GM13977 (cell line): ENCODE data around the gene TEX51.

ENCODE experiments used
- DNase-seq: peaks from one replicate; pipeline ENCODE4 v3.0.0; 2012; ENCODE audit warnings: low spot score
- in situ Hi-C: fragments of 300-500 bp; cut with MboI; formaldehyde crosslinking; loops from one replicate; pipeline ENCODE4 v1.12.0; 2022; ENCODE audit warnings: low sequenced_read_pairs, low pct_unique_long_range_greater_than_20kb, mixed read lengths, inconsistent platforms; ENCODE audit not compliant: unreplicated experiment
- TF ChIP-seq, protein P1 (sequence below): IDR thresholded peaks from 2 replicates; pipeline ENCODE4 v1.5.1; 2012; ENCODE audit warnings: mild to moderate bottlenecking, control low read depth; ENCODE audit not compliant: insufficient read depth; ENCODE audit errors: extremely low read depth, missing control alignments

Gene TEX51

DNA sequence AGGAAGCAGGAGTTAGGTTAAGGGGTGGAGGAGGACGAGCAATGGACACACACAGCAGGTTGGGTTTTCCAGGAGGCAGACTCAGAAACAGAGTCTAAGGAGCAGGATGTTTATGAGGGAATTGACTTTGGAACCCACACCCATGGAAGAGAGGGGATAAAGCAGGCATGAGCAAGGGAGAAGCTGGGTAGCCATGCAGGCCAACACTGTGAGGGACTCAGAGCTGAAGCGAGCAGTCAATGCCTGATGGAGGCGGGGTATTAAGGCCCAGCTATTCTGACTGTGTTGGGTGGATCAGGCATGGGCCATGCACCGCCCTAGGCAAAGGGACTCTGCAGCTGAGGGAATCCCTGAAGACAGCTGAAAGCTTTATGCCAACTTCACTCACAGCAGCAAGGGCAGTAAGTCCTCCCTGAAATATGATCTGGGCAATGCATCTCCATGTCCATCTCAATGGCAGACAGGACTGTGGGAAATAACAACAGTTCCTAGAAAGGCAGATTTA lies 37.6 kb downstream of the TEX51 start:
- in situ Hi-C loops = no loop called here
- DNase-seq = no peak
- TF ChIP-seq, protein P1, sequence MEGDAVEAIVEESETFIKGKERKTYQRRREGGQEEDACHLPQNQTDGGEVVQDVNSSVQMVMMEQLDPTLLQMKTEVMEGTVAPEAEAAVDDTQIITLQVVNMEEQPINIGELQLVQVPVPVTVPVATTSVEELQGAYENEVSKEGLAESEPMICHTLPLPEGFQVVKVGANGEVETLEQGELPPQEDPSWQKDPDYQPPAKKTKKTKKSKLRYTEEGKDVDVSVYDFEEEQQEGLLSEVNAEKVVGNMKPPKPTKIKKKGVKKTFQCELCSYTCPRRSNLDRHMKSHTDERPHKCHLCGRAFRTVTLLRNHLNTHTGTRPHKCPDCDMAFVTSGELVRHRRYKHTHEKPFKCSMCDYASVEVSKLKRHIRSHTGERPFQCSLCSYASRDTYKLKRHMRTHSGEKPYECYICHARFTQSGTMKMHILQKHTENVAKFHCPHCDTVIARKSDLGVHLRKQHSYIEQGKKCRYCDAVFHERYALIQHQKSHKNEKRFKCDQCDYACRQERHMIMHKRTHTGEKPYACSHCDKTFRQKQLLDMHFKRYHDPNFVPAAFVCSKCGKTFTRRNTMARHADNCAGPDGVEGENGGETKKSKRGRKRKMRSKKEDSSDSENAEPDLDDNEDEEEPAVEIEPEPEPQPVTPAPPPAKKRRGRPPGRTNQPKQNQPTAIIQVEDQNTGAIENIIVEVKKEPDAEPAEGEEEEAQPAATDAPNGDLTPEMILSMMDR = no peak

DNA sequence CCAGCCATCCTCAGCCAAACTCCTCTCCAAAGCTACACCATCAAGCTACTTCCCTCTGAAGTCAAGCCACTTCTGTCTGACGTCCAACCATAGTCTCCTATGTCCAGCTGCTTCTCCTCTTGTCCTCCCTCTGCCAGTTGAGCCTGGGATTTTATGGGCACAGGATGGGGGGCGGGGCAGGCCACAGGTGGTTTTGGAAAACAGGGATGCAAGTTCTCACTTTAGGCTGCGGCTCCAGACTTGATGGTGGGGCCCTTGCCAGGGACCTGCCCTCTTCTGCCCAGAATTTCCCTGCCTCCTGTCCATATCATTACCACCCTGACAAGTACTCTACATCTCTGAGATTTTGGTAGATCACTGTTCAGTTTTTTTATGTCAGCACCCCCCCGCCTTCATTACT lies 41.6 kb downstream of the TEX51 start:
- no peak for DNase-seq
- in situ Hi-C loops = no loop called here

DNA sequence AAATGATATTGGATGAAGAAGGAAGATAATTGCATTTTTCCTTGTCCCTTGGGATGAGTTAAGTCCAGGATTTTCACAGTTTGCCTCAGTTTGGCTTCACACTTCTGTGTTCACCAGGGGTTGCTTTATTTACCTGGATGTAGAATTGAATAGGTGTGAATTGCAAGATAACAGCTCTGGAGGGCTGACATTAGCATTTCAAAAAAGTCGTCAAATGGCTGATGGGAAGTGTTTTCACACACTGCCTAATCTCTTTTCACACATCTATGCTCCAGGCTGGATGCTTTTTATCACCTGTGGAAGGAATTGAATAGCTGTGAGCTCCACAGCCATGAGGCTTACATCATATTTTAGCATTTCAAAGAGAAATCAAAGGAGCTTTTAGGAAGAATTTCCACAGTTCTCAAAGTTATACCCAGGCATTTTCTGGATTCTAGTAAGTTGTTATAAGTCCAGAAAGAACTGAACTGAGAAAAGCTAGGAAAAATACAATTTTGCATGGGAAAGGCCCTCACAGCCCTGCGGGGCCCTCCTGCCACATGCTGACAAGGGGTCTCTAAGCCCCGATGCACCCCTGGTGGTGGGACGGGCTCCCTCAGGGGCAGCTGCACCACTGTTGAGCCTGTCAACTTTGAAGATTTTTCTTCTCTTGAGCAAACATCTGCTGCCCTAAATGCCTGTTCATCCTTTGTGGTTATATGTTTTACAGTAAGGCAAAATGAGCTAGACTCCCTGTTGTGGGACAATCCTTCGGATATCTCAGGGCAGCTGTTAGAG lies 43.9 kb downstream of the TEX51 start:
- TF ChIP-seq, protein P1 = no peak
- DNase-seq = no peak
- in situ Hi-C loops = no loop called here

More for the DNA sequence above, 41.6 kb downstream of the TEX51 start:
- TF ChIP-seq, protein P1 = no peak

DNA sequence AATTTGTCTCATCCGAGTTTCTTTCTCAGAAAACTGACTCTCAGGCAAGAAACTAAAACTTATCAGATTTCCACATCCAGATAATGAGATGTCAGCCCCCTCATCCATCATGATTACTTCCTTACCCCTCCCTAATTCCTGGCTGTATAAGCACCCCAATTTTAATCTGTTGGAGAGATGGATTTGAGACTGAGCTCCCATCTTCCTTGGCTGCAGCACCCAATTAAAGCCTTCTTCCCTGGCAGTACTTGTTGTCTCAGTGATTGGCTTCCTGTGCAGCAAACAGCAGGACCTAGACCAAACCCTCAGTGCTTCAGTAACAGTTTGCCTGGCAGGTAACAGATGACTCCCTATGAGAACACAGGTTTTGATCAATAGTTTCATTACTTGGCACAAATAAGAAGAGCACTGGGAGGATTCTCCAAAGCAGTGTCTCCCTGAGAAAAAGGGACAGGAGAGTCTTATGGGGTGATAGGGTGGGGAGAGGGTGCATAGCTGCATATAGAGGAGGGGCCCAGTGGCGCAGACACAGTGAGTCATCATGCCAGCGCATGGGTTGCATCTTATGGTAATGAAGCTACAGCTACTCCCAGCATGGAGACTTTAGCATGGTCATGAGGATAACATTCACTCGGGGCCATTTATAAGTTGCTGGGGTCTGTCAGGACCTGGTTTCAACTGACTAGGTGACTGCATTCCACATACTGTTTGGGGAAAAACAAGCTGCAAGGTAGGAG lies 45.1 kb downstream of the TEX51 start:
- no peak for DNase-seq
- TF ChIP-seq, protein P1 = no peak
- in situ Hi-C loops = no loop called here

DNA sequence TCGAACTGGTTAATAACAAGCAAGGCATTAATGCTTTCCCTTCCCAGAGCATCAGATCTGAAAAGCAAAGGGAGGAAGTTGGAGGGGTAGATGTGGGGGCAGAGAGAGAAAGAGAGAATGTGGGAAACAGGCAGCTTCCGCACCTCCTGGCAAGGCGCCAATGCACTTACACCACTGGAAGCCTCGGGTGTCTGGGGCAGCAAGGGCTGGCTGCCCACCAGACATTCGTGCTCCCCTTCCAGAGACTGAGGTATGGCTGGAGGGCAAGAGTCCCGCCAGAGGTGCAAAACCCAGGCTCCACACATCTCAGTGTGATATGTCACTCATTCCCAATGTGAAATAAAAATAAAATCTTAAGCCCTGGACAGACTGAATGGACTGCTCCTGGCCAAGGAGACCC lies 46.4 kb downstream of the TEX51 start:
- in situ Hi-C loops = no loop called here
- no peak for DNase-seq
- TF ChIP-seq, protein P1 = no peak

DNA sequence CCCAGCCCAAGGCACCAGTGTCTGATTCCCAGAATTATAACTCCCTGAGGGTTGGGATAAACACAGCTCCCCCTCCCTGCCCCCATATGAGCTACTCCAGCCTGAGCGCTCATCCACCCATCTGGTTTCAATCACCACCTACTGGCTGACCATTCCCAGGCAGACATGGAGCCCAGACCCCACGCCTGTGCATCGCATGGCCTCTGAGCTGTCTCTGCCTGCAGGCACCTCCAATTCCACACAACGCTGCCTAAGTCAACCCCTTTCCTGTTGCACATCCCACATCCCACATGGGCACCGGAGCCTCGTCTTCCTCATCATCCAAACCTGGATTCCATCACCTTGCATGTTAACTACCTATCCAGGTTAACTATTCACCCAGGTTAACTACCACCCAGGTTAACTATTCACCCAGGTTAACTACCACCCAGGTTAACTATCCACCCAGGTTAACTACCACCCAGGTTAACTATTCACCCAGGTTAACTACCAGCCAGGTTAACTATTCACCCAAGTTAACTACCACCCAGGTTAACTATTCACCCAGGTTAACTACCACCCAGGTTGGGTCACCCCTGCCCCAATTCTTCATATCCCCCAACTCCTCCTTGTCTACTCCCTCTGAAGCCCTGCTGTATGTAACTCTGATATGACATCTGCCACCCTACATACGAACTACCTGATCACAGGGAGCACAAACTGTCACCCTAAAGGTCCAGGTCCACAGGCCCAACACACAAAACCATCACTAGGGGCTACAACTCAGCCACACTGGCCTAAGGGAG lies 47.8 kb downstream of the TEX51 start:
- TF ChIP-seq, protein P1 = no peak
- no peak for DNase-seq
- in situ Hi-C loops = no loop called here
